Measurements from ENCODE around the gene DNAJC7.
"Not testable (repeated sequence)": the region's sequence is repeated elsewhere in the genome, so short reads cannot be mapped to it uniquely, and the experiment has no call there.

The DNAJC7 gene

DNA sequence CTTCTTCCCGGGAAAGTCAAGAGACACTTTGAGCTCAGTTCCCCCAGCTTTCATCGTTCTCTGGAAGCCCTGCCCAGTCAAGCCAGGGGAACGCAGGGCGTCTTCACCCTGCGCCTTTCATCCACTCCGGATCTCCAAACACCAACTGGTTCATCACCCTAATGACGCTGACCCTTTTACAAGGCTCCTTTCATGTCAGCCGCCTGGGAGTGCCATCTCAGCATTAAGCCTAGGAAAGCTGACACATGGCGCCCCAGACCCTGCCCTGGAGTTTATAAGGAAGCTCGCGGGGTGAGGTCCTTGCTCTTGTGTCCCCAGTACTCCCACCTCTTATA, 594 bp upstream of the DNAJC7 start:
- TF ChIP-seq CTCF (IDR thresholded peaks at IDR 0.05; ENCODE audit: low read length) (no peak), EZH2phosphoT487 (IDR thresholded peaks at IDR 0.05; ENCODE audit: low read length) (no peak), EZH2 (optimal IDR thresholded peaks at IDR 0.05; ENCODE audit: low read depth, low read length) (no peak)
- H4K20me1 ChIP-seq (ENCODE audit: insufficient read depth, low read length), result no peaks in the 10 kb centered on the region
- H3K9me2 ChIP-seq (replicated peaks; ENCODE audit: insufficient read depth, low read length), result no peaks in the 10 kb centered on the region
- no peaks in the 10 kb centered on the region for H3K27me3 ChIP-seq (replicated peaks; ENCODE audit: insufficient read depth, low read length)
- no peak for DNase-seq
- no peaks in the 10 kb centered on the region for H3K36me3 ChIP-seq (replicated peaks; ENCODE audit: insufficient read depth, low read length)
- H3K9me3 ChIP-seq (replicated peaks; ENCODE audit: insufficient read depth, low read length), result no peaks in the 10 kb centered on the region
- peaks cover 74% of the 10 kb centered on the region for H3K79me2 ChIP-seq (ENCODE audit: low read length)
- H3F3A ChIP-seq (ENCODE audit: insufficient read depth, low read length), result no peaks in the 10 kb centered on the region
- H3K4me3 ChIP-seq (ENCODE audit: low read length), result peak overlapping the region; percentile 91
- H2AFZ ChIP-seq (ENCODE audit: low read length), result peak overlapping the region; percentile 77
- peak overlapping the region; percentile 51; the same call in 1 of the 2 replicates for H3K27ac ChIP-seq (ENCODE audit: low read length)
- H3K4me1 ChIP-seq (ENCODE audit: low read length), result peaks cover 25% of the 10 kb centered on the region
- peak overlapping the region; percentile 94 for H3K9ac ChIP-seq (ENCODE audit: low read length)
- peak overlapping the region; percentile 90 for H3K4me2 ChIP-seq (ENCODE audit: low read depth, low read length)

DNA sequence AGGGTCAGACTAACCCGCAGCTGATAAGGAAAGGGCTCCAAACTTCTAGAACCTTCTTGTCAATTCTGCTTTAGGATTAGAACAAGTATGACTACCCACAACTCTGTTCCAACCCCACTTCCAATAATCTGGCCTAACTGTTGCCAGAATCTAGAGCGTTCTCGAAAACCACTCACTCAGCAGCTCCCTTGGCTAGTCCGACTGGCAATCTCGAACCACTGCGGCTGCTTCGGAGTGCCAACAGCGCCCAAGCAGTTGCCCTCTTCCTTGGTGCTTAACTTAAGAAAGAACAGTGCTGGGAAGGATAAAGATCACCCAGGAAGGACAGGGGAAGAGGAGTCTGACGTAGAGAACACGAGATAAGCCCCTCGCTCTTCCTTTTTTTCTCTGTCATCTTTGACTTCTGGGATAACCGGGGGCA, 818 bp downstream of the DNAJC7 start:
- no peaks in the 10 kb centered on the region for H3K9me3 ChIP-seq (replicated peaks; ENCODE audit: insufficient read depth, low read length)
- no peaks in the 10 kb centered on the region for H3K36me3 ChIP-seq (replicated peaks; ENCODE audit: insufficient read depth, low read length)
- no peaks in the 10 kb centered on the region for H3F3A ChIP-seq (ENCODE audit: insufficient read depth, low read length)
- peak; percentile 40 for DNase-seq
- peak overlapping the region; percentile 77; the same call in 1 of the 2 replicates for H2AFZ ChIP-seq (ENCODE audit: low read length)
- H3K27me3 ChIP-seq (replicated peaks; ENCODE audit: insufficient read depth, low read length), result no peaks in the 10 kb centered on the region
- H3K4me1 ChIP-seq (ENCODE audit: low read length), result peaks cover 24% of the 10 kb centered on the region
- H3K79me2 ChIP-seq (ENCODE audit: low read length), result peaks cover 81% of the 10 kb centered on the region
- no peaks in the 10 kb centered on the region for H3K9me2 ChIP-seq (replicated peaks; ENCODE audit: insufficient read depth, low read length)
- peak overlapping the region; percentile 51; the same call in 1 of the 2 replicates for H3K27ac ChIP-seq (ENCODE audit: low read length)
- H3K4me3 ChIP-seq (ENCODE audit: low read length), result peak overlapping the region; percentile 91
- no peaks in the 10 kb centered on the region for H4K20me1 ChIP-seq (ENCODE audit: insufficient read depth, low read length)
- TF ChIP-seq CTCF (IDR thresholded peaks at IDR 0.05; ENCODE audit: low read length) (no peak), EZH2 (optimal IDR thresholded peaks at IDR 0.05; ENCODE audit: low read depth, low read length) (no peak), EZH2phosphoT487 (IDR thresholded peaks at IDR 0.05; ENCODE audit: low read length) (no peak)
- peak overlapping the region; percentile 94 for H3K9ac ChIP-seq (ENCODE audit: low read length)
- H3K4me2 ChIP-seq (ENCODE audit: low read depth, low read length), result peak overlapping the region; percentile 69

GRCh38 chr17:42013740-42014139, 3.5 kb downstream of the DNAJC7 start:
- H3K79me2 ChIP-seq (ENCODE audit: low read length), result peaks cover 92% of the 10 kb centered on the region
- not testable (repeated sequence) for H4K20me1 ChIP-seq (ENCODE audit: insufficient read depth, low read length); DNase-seq; H3K9me3 ChIP-seq (replicated peaks; ENCODE audit: insufficient read depth, low read length); H3K9me2 ChIP-seq (replicated peaks; ENCODE audit: insufficient read depth, low read length); H3K4me2 ChIP-seq (ENCODE audit: low read depth, low read length); H3K27me3 ChIP-seq (replicated peaks; ENCODE audit: insufficient read depth, low read length); H3K27ac ChIP-seq (ENCODE audit: low read length); H3K4me3 ChIP-seq (ENCODE audit: low read length); H3K36me3 ChIP-seq (replicated peaks; ENCODE audit: insufficient read depth, low read length); H2AFZ ChIP-seq (ENCODE audit: low read length); H3F3A ChIP-seq (ENCODE audit: insufficient read depth, low read length); H3K9ac ChIP-seq (ENCODE audit: low read length)
- H3K4me1 ChIP-seq (ENCODE audit: low read length), result peaks cover 13% of the 10 kb centered on the region; the same call in 1 of the 2 replicates

DNA sequence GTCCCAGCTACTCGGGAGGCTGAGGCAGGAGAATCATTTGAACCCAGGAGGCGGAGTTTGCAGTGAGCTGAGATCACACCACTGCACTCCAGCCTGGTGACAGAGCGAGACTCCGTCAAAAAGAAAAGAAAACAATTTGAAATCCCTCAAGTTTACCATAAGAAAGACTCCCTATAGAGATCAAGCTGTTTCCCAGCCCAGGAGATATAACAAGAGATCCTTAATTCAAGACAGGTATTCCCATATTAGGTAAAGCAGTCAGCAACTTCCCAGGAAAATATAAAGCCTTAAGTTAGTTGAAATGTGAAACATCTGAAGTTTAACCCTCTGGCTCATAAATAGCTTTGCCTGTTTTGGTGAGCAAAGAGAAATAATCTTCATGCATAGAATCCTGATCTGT, 4.9 kb downstream of the DNAJC7 start:
- not testable (repeated sequence) for H3K9ac ChIP-seq (ENCODE audit: low read length); H4K20me1 ChIP-seq (ENCODE audit: insufficient read depth, low read length); H2AFZ ChIP-seq (ENCODE audit: low read length); H3K4me3 ChIP-seq (ENCODE audit: low read length); H3K36me3 ChIP-seq (replicated peaks; ENCODE audit: insufficient read depth, low read length); DNase-seq; H3K27ac ChIP-seq (ENCODE audit: low read length); H3K4me1 ChIP-seq (ENCODE audit: low read length); H3K9me2 ChIP-seq (replicated peaks; ENCODE audit: insufficient read depth, low read length); H3K27me3 ChIP-seq (replicated peaks; ENCODE audit: insufficient read depth, low read length); H3F3A ChIP-seq (ENCODE audit: insufficient read depth, low read length); H3K4me2 ChIP-seq (ENCODE audit: low read depth, low read length); H3K9me3 ChIP-seq (replicated peaks; ENCODE audit: insufficient read depth, low read length)
- peaks cover 98% of the 10 kb centered on the region for H3K79me2 ChIP-seq (ENCODE audit: low read length)
